PC-9 (cell line): ENCODE results near the gene TAB3. TPM values are rescaled to one million over a fixed set of nuclear protein-coding genes. Genes with fewer than 3 reads are reported as not detected.

Experiments
- BruUV-seq: library from RNA; stranded (reverse); fragments of 400-500 nt; replicated peaks from 2 replicates; lab custom pipeline; 2021; lab: Mats Ljungman, UMichigan
- CTCF ChIA-PET: fragments of 300-600 bp; sonication (Branson Sonifier 250); formaldehyde crosslinking; loops from one replicate; lab custom pipeline; 2022; ENCODE audit warnings: antibody characterized with exemption; lab: Charles Lee
- POLR2A ChIA-PET: fragments of 300-600 bp; sonication (Branson Sonifier 250); formaldehyde crosslinking; loops from one replicate; lab custom pipeline; 2022; ENCODE audit warnings: antibody characterized with exemption; ENCODE audit not compliant: unreplicated experiment; lab: Charles Lee
- DNase-seq, 2 experiments: peaks; one replicate each; pipeline versions ENCODE4 v3.0.0 to v3.0.0-alpha.2; 2015 to 2022; ENCODE audit warnings: mixed read lengths in 1 of 2
- H2AFZ ChIP-seq: fragments of 200-600 bp; sonication (generic); 2 replicates; pipeline ENCODE4 v1.8.1; 2017; ENCODE audit warnings: antibody characterized with exemption
- H3F3A ChIP-seq: fragments of 200-600 bp; sonication (generic); 2 replicates; pipeline ENCODE4 v1.8.1; 2017; ENCODE audit warnings: antibody characterized with exemption, mild to moderate bottlenecking, low read depth; ENCODE audit not compliant: insufficient read depth
- H3K27ac ChIP-seq: fragments of 200-600 bp; sonication (generic); 2 replicates; pipeline ENCODE4 v1.6.1; 2016; ENCODE audit warnings: mixed run types
- H3K27me3 ChIP-seq: fragments of 200-600 bp; sonication (generic); 2 replicates; pipeline ENCODE4 v1.6.1; 2016; ENCODE audit warnings: low read depth, mixed run types; ENCODE audit not compliant: insufficient read depth
- H3K36me3 ChIP-seq: fragments of 200-600 bp; sonication (generic); 2 replicates; pipeline ENCODE4 v1.6.1; 2016; ENCODE audit warnings: low read depth, mixed run types
- H3K4me1 ChIP-seq: fragments of 200-600 bp; sonication (generic); replicated peaks from 2 replicates; pipeline ENCODE4 v1.6.1; 2016; ENCODE audit warnings: mixed run types; ENCODE audit not compliant: insufficient read depth
- H3K4me2 ChIP-seq: fragments of 200-600 bp; sonication (generic); 2 replicates; pipeline ENCODE4 v1.6.1; 2017; ENCODE audit warnings: mixed run types
- H3K4me3 ChIP-seq: fragments of 200-600 bp; sonication (generic); 2 replicates; pipeline ENCODE4 v1.6.1; 2016; ENCODE audit warnings: mixed run types
- H3K79me2 ChIP-seq: fragments of 200-600 bp; sonication (generic); 2 replicates; pipeline ENCODE4 v1.6.1; 2017; ENCODE audit warnings: low read depth, mixed run types
- H3K9me2 ChIP-seq: fragments of 200-600 bp; sonication (generic); 2 replicates; pipeline ENCODE4 v1.8.1; 2017; ENCODE audit warnings: mild to moderate bottlenecking; ENCODE audit not compliant: insufficient read depth
- H3K9me3 ChIP-seq: fragments of 200-600 bp; sonication (generic); 2 replicates; pipeline ENCODE4 v1.8.1; 2016; ENCODE audit warnings: low read depth; ENCODE audit not compliant: insufficient read depth
- H4K20me1 ChIP-seq: fragments of 200-600 bp; sonication (generic); 2 replicates; pipeline ENCODE4 v1.8.1; 2017; ENCODE audit not compliant: insufficient read depth
- CTCF ChIP-seq: fragments of 200-600 bp; sonication (generic); conservative IDR thresholded peaks from 2 replicates; pipeline ENCODE4 v1.6.1; 2017; ENCODE audit warnings: mixed run types, antibody characterized with exemption, mild to moderate bottlenecking, moderate library complexity
- EZH2 ChIP-seq: fragments of 200-600 bp; sonication (generic); IDR thresholded peaks from 2 replicates; pipeline ENCODE4 v1.8.0; 2017; ENCODE audit warnings: antibody characterized with exemption, low read depth
- intact Hi-C: fragments of 100-400 bp; cut with micrococcal nuclease; formaldehyde crosslinking; loops from one replicate; pipeline ENCODE4 v1.10.0; 2022; ENCODE audit not compliant: unreplicated experiment
- total RNA-seq: library from RNA; stranded (reverse); gene quantifications from 2 replicates; pipeline ENCODE4 v1.2.3, GENCODE V29; 2021

The TAB3 gene
- total RNA-seq, 1 experiment from 2014 or later: 50.8 TPM

GRCh38 chrX:30804462-30804861 is 84.6 kb downstream of the TAB3 start:
- Histone ChIP-seq H3K9me2 (no peaks in the 10 kb centered on the region), H4K20me1 (no peaks in the 10 kb centered on the region), H3K36me3 (no peaks in the 10 kb centered on the region), H3K4me3 (no peak overlapping the region), H3K27ac (no peak overlapping the region), H3K9me3 (no peaks in the 10 kb centered on the region), H3K79me2 (no peaks in the 10 kb centered on the region), H3F3A (no peaks in the 10 kb centered on the region), H2AFZ (no peak overlapping the region), H3K4me2 (no peak overlapping the region), H3K27me3 (no peaks in the 10 kb centered on the region), H3K4me1 (no peaks in the 10 kb centered on the region)
- TF ChIP-seq EZH2: no peak
- no peak for TF ChIP-seq CTCF
- DNase-seq: no peak
- intact Hi-C loops: no loop called here
- no TSS peak for BruUV-seq
- CTCF ChIA-PET: no interaction called here
- POLR2A ChIA-PET: no interaction called here

- intact Hi-C loops: no loop called here
- H3K9me2 ChIP-seq: no peaks in the 10 kb centered on the region
- no peaks in the 10 kb centered on the region for H3K36me3 ChIP-seq
- no peaks in the 10 kb centered on the region for H3K4me1 ChIP-seq
- TF ChIP-seq EZH2 (no peak), CTCF (no peak)
- H3K9me3 ChIP-seq: no peaks in the 10 kb centered on the region
- no peaks in the 10 kb centered on the region for H3K79me2 ChIP-seq
- no peaks in the 10 kb centered on the region for H3F3A ChIP-seq
- H3K27me3 ChIP-seq: no peaks in the 10 kb centered on the region
- no peaks in the 10 kb centered on the region for H4K20me1 ChIP-seq
- no peak overlapping the region for H3K27ac ChIP-seq
- POLR2A ChIA-PET: no interaction called here
- no TSS peak for BruUV-seq
- H3K4me2 ChIP-seq: no peak overlapping the region
- DNase-seq: no peak
- no peak overlapping the region for H3K4me3 ChIP-seq
- no peak overlapping the region for H2AFZ ChIP-seq
- CTCF ChIA-PET: no interaction called here
These were observed 88.2 kb downstream of the TAB3 start for GRCh38 chrX:30800901-30801300.

GRCh38 chrX:30799327-30799726 is 89.7 kb downstream of the TAB3 start:
- no peaks in the 10 kb centered on the region for H3K9me2 ChIP-seq
- H3K4me3 ChIP-seq: no peak overlapping the region
- no peaks in the 10 kb centered on the region for H4K20me1 ChIP-seq
- TF ChIP-seq EZH2 (no peak), CTCF (no peak)
- no peaks in the 10 kb centered on the region for H3K9me3 ChIP-seq
- no peaks in the 10 kb centered on the region for H3K36me3 ChIP-seq
- CTCF ChIA-PET: no interaction called here
- H3K4me1 ChIP-seq: no peaks in the 10 kb centered on the region
- no peak for DNase-seq
- no TSS peak for BruUV-seq
- H3K27me3 ChIP-seq: no peaks in the 10 kb centered on the region
- H3K4me2 ChIP-seq: no peak overlapping the region
- no peaks in the 10 kb centered on the region for H3F3A ChIP-seq
- intact Hi-C loops: no loop called here
- POLR2A ChIA-PET: no interaction called here
- H2AFZ ChIP-seq: no peak overlapping the region
- no peaks in the 10 kb centered on the region for H3K79me2 ChIP-seq
- H3K27ac ChIP-seq: no peak overlapping the region
